ENCODE measurements around the gene HOXB6. TPM values are rescaled to one million over a fixed set of nuclear protein-coding genes. Genes with fewer than 3 reads are reported as not detected.
A peak's percentile ranks its signal among the peaks of the same experiment; 100 is the strongest.

The HOXB6 gene
- total RNA-seq, 1 donor from 2014 or later = 0.40 TPM

DNA sequence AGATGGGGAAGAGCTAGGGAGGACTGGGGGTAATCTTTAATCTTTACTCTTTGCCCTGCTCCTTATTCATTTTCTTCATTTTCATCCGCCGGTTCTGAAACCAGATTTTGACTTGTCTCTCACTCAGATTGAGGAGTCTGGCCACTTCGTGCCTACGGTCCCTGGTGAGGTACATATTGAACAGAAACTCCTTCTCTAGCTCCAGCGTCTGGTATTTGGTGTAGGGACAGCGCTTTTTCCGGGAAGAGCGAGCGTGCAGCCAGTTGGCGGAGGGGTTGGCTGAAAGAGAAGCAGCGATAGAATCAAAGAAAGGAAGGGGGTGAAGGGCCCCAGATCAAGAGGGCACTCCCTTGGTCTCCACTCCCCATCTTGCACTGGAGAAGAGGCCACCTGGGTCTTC is 18.1 kb upstream of the HOXB6 start:
- DNase-seq (ENCODE audit: low read depth in 2 of 2) = no peak

DNA sequence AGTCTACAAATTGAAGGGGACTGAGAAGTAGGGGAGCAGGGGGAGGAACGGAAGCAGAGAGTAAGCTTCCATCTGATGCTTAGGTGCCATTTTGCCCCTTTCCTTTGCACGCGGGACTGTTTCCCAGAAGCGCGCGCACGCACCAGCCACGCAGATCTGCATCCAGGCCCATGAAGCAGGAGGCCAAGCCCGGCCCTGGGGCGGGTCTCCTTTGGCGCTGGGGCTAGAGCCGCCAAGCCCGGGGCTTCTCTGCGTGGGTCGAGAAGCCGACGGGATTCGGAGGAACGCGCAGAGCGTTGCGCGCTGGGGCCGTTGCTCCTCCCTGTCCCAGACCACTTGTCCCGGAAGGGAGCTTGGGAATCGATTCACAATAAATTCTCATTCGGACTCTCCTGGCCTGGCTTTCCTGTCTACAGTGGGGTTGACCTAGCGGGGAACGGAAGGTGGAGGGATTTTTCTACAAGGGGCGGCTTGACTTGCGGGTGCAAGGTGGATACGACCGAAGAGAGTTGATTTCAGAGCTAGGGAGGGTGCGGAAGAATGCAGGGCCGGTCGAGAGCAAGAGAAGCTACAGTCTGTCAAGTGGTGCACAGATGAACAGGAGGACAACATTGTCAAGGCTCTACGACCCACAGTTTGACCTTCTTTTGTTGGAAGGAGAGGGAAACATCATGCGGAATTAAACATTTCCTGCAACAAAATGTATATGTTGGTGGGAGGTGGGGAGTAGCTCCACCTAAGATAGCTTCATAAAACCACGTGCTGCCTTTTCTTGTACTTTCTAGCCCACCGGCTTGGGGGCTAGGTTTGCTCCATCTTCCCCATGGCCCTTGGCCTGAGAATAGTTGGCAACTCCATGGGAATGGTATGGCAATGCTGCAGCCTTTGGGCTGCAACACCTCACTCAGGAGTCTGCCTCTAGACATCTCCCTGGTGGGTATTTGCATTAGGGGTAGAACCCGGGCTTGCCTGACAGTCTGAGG is 16.9 kb upstream of the HOXB6 start:
- DNase-seq (ENCODE audit: low read depth in 2 of 2) = no peak

DNA sequence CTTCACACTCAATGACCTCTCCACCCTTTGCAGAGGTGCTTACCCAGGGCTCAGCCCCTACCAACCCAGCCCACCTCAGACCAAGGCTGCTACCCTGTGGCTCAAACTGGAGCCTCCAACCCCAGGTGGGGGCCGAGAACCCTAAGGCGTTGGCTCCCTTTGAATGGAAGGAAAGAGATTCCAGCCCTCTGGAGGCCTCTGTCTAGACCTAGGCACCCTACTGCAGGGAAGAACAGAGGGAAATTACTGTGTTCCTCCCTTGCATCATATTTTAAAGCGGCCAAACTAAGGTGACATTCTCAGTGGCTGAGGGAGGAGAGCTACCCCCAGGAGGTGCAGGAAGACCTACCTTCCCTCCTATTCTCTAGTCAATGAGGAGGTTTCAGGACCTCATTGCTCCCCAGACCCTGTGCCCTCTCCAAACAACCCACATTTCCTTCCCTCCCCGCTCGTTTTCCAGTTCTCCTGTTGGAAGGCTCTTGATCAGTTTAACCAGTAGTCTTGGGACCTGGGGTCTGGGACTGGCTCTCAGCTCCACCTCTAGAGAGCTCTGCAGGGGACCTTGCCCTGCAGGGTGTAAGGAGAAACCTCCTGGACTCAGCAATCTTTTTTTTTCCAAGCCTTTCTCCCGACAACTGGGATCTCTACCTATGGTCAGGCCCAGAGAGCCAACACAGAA is 15.8 kb upstream of the HOXB6 start:
- DNase-seq (ENCODE audit: low read depth in 2 of 2) = no peak

DNA sequence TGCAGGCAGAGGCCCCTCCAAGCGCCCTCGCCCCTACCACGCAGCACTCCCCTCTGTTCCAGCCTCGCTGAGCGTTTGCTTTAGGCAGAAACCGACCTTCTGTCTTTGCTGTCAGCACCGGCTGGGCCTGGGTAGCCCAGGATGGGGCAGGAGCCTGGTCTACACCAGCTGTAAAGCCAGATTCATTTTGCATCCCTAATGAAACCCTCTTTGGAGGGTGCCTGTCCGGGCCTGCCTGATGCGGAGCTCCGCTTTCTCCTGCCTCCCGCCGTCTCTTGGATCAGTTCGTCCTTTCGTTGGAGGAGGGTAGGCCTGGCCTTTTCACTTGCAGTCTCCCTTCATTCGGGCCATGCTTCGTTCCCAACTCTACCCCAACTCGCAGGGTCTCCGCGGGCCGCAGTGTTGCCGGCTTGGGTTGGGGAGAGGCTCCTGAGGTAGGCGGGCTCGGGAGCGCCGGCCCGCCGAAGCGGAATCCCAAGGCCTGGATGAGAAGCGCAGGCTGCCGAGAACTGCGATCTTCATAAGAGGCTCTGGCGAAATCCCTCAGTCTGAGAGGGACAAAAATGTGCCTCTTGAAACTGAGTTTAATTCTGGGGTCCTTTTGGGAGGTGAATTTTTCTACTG is 15.2 kb upstream of the HOXB6 start:
- DNase-seq (ENCODE audit: low read depth in 2 of 2) = no peak

- DNase-seq (ENCODE audit: low read depth in 2 of 2) = peak; percentile 80 to 87
These were observed 13.6 kb upstream of the HOXB6 start for GRCh38 chr17:48618256-48618896.

DNA sequence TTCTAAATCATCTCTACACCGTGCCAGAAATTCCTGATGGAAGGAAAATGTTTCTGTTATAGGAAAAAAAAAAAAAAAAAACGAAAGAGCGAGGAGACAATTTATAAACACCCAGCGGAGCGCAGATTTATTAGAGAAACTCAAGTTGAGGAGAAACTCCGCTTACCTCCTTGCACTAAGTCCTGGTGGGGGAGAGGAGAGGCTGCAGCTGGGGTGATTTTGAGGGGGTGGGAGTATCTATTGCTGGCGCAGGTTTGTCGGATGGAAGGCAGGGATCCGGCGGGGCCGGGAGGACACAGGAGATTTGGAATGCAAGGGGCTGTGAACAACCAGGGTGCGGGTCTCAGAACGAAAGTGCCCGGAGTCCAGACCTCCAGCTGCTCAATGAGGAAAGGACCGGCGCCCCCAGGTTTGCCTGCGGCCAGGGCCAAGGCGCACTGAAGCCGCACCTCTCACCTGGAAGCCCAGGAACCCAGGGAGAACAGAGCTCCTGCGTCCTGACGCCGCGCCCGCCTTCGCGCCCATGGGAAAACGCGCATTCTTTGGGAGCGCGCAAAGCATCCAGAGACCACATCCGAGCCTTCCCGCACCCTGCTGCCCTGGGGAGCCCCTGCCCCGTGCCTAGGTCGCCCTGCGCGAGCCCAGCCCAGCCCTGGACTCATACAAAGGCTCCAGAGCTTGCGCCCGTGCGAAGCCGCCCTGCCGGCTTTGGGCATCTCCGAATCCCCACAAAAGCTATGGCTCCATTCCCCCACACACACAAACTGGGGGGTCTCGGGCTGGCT is 12.9 kb upstream of the HOXB6 start:
- DNase-seq (ENCODE audit: low read depth in 2 of 2) = no peak

DNA sequence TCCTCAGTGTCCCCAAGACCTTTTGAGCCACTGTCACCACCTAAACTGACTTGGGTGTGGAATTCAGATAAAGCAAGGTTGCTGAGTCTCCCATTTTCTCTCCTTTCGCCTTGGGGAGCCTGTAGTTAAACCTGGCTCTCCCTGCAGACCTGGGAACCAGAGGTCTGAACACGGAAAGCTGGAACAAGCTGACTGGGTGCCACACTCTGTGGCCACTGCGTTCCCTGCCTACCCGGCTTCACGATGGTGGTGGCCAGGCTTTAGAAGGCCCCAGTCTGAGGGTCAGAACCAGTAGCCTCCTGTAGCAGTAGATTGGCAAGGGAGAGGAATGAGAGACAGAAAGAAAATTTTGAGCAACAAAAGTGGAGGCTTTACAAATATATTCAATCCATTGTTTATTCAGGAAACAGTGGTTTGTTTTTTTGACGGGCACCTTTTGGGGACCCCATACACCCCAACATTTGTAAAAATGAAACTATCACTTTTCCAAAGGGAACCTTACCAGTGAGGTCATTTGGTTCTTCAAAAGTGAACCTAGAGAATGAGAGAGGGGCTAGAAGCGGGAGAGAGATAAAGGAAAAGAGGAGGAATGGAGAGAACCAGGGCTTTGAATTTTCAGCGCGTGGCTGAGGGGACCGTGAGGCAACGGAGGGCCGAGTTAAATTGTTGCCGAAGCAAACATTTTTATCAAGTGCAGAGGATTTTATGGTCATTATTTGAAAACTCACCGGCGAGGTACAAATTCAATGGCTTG is 12.1 kb upstream of the HOXB6 start:
- no peak for DNase-seq (ENCODE audit: low read depth in 2 of 2)

- DNase-seq (ENCODE audit: low read depth in 2 of 2) = no peak
These were observed 11.4 kb upstream of the HOXB6 start for GRCh38 chr17:48615963-48616716.

- no peak for DNase-seq (ENCODE audit: low read depth in 2 of 2)
These were observed 10.5 kb upstream of the HOXB6 start, which contains the start of gene HOXB8 for GRCh38 chr17:48615047-48615962. TSS of gene HOXB8 (minus strand) at chr17:48615292. CDS start at chr17:48614704, 588 bp downstream.

DNA sequence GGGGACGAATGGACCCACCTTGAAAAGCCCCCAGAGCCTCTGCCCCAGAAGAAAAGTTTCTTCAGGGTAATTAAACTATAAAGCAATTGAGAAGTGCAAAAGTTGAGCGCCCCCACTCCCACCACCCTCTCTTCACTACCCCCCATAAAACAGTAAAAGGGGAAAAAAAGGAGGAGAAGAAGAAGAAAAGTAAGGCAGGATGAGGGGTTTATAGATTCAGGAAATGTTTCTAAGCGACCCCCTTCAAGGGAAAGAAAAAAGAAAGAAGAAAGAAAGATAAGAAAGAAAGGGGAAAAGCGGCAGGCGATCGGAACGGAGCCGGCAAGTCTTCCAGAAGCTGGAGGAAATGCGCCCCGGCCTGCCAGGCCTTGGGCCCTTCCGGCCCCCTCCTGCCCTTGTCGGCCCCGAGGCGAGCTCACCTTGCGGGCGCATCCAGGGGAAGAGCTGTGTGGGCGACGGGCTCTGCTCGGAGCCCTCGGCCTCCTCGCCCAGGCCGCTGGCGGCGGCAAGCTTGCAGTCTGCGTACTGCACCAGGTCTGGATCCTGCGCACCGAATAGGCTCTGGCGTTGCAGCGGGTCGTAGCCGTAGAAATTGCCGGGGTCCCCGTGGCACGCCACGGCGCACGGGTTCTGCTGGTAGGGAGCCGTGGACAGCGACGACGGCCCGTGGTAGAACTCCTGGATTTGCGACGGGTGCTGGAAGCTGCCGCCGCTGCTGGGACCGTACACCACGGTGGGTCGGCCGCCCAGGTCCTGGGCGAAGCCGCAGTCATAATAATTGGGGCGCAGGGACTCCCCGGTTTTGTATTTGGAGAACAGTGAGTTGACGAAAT is 9.3 kb upstream of the HOXB6 start:
- peak; percentile 33 to 38 for DNase-seq (ENCODE audit: low read depth in 2 of 2)

DNA sequence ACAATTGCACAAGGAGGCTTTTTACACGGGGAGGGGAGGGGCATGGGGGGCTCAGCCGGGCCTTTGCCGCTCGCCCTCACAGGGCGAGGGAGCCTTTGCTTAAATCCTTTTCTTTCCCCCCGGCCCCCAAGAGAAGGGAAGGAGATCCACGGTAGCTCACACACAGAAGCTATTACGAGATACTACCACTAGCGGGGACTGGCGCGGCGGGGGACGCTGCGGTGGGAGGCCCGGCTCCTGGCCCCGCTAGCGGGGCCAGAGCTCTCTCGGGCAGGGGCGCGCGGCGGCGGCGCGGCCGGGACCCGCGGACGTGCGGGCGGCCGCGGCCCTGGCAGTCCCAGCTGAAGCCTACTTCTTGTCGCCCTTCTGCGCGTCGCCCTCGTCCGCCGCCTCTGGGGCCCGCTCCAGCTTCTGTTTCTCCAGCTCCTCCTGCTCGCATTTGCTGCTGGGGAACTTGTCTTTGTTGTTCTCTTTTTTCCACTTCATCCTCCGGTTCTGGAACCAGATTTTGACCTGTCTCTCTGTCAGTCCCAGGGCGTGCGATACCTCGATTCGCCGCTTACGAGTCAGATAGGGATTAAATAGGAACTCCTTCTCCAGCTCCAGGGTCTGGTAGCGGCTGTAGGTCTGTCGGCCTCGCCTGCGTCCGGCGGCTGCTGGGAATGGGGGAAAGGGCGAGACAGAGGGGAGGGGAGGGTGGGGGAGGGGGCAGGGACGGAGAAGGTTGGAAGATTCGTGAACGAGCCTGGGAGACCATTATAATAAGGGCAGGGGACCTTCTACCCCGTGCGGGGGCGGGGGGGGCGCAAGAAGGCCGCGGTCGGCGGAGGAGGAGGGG is 8.3 kb upstream of the HOXB6 start:
- DNase-seq (ENCODE audit: low read depth in 2 of 2) = peak; percentile 40 to 60

DNA sequence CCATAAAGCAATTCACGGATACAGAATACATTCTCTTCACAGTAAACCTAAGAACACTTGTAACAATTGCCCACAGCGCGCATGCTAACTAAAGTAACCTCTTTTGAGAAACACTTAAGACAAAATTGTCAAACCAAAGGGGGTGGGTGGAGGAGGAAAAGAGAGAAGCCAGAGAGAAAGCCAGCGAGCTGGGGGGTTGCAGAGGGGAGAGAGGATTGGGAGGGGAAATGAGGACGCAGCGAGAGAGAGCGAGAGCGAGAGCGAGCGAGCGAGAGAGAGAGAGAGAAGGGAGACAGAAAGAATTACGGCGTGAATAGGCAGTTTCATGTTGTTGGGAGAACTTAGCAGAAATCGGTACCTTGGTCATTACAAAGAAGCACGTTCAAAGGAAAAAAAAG is 7.7 kb upstream of the HOXB6 start:
- no peak for DNase-seq (ENCODE audit: low read depth in 2 of 2)

DNA sequence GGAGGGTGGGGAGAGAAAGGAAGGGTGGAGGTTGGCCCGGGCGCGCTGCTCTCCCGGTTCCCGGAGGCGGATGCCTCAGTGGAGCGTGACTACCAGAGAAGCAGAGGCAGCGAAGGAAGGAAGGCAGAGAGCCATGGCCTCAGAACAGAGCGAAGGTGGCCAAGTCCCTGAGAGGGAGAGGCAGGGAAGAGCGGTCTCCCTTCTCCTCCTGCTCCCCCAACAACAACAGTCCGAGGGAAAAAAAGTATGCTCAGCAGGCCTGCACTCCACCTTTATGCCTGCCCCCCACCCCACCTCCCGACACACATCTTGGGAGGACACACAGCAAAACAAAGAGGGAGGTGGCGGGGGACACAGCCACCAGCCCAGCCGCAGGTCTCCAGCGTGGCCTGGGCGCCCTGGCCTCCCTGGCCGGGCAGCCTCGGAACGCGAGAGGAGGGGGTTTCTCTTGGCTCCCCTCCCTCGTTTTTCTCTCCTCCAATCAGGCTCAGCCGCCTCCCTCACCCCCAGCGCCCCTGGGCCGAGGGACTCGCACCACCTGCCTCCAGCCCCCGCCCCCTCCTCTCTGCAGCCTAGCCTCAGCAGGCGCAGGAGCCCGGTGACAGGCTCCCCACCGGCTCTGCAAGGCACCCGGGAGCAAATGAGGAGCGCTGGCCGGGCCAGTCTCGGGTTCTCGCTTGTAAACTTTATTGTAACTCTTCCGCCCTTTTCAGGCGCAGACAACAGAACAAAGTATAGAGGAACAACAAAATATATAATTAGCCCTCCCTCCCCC is 7.1 kb upstream of the HOXB6 start:
- no peak for DNase-seq (ENCODE audit: low read depth in 2 of 2)

GRCh38 chr17:48611213-48611612 is 6.4 kb upstream of the HOXB6 start:
- no peak for DNase-seq (ENCODE audit: low read depth in 2 of 2)
